OCI-LY1 (cell line): ENCODE measurements around the gene TNF.

Experiments
- H2AFZ ChIP-seq: fragments of 200-600 bp; sonication (generic), shearing (Covaris generic); 2 replicates; pipeline ENCODE4 v1.6.0; 2014; ENCODE audit warnings: antibody characterized with exemption, mild to moderate bottlenecking, low read length
- H3F3A ChIP-seq: fragments of 200-600 bp; sonication (generic), shearing (Covaris generic); 2 replicates; pipeline ENCODE4 v1.6.0; 2014; ENCODE audit warnings: mild to moderate bottlenecking, antibody characterized with exemption, low read length, moderate library complexity; ENCODE audit not compliant: insufficient read depth
- H3K27ac ChIP-seq: fragments of 200-600 bp; sonication (generic); 2 replicates; pipeline ENCODE4 v1.5.1; 2014; ENCODE audit warnings: low read length, mixed run types, mild to moderate bottlenecking, low read depth; ENCODE audit not compliant: poor library complexity, severe bottlenecking
- H3K27me3 ChIP-seq: fragments of 200-600 bp; sonication (generic); 2 replicates; pipeline ENCODE4 v1.6.0; 2014; ENCODE audit warnings: antibody characterized with exemption, mild to moderate bottlenecking, low read length, moderate library complexity; ENCODE audit not compliant: insufficient read depth
- H3K36me3 ChIP-seq: fragments of 200-600 bp; sonication (generic); 2 replicates; pipeline ENCODE4 v1.6.1; 2014; ENCODE audit warnings: mild to moderate bottlenecking, antibody characterized with exemption, low read length, moderate library complexity, mixed read lengths; ENCODE audit not compliant: insufficient read depth
- H3K4me1 ChIP-seq: fragments of 200-600 bp; sonication (generic); 2 replicates; pipeline ENCODE4 v1.5.1; 2014; ENCODE audit warnings: mild to moderate bottlenecking, low read length, moderate library complexity; ENCODE audit not compliant: insufficient read depth, severe bottlenecking
- H3K4me2 ChIP-seq: fragments of 200-600 bp; sonication (generic), shearing (Covaris generic); 2 replicates; pipeline ENCODE4 v1.6.1; 2014; ENCODE audit warnings: low read length
- H3K4me3 ChIP-seq: fragments of 200-600 bp; sonication (generic); 2 replicates; pipeline ENCODE4 v1.5.1; 2014; ENCODE audit warnings: low read length, low read depth, mild to moderate bottlenecking, mixed read lengths; ENCODE audit not compliant: poor library complexity, severe bottlenecking
- H3K79me2 ChIP-seq: fragments of 200-600 bp; shearing (Covaris generic); 2 replicates; pipeline ENCODE4 v1.6.1; 2016; ENCODE audit warnings: mixed run types, low read length, mixed read lengths; ENCODE audit not compliant: insufficient read depth
- H3K9ac ChIP-seq: fragments of 200-600 bp; sonication (generic), shearing (Covaris generic); 2 replicates; pipeline ENCODE4 v1.6.1; 2014; ENCODE audit warnings: mild to moderate bottlenecking, low read length, mixed read lengths
- H3K9me2 ChIP-seq: fragments of 200-600 bp; sonication (generic), shearing (Covaris generic); 2 replicates; pipeline ENCODE4 v1.6.1; 2014; ENCODE audit warnings: low read depth, mild to moderate bottlenecking, low read length, mixed read lengths
- H3K9me3 ChIP-seq: fragments of 200-600 bp; shearing (Covaris generic); 2 replicates; pipeline ENCODE4 v1.6.1; 2014; ENCODE audit warnings: low read length, mixed read lengths
- H4K20me1 ChIP-seq: fragments of 200-600 bp; sonication (generic), shearing (Covaris generic); 2 replicates; pipeline ENCODE4 v1.6.0; 2016; ENCODE audit warnings: mild to moderate bottlenecking, low read length; ENCODE audit not compliant: insufficient read depth
- EZH2 ChIP-seq: fragments of 200-600 bp; sonication (generic), shearing (Covaris generic); IDR thresholded peaks from 2 replicates; pipeline ENCODE4 v1.8.0; 2017; ENCODE audit warnings: borderline replicate concordance, mixed run types, mild to moderate bottlenecking, antibody characterized with exemption, low read length, moderate library complexity, mixed read lengths
- TF ChIP-seq, protein P1 (sequence below): fragments of 200-600 bp; sonication (generic), shearing (Covaris generic); IDR thresholded peaks from 2 replicates; pipeline ENCODE4 v1.5.1; 2017; ENCODE audit warnings: mild to moderate bottlenecking, antibody characterized with exemption, low read length, moderate library complexity, mixed read lengths

TNF gene

DNA sequence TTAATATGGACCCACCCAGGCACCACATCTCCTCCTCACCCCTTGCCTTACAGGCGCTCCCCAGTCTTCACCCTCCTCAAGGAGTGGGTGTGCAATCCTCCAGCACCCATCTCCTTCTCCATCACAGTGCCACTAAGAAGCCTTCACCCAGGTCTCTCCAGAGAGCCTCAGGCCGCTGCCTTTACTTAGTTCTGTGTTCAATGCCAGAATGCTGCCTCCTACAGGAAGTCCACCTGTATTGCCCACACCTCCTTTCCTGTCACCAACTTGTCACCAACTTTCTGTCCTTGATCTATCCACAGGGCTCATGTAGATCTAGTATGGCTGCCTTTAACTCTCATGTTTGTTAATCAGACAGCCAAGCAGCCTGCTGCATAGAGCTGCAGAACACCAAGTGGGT lies 10.1 kb downstream of the TNF start:
- no peaks in the 10 kb centered on the region for H3K79me2 ChIP-seq
- H3K4me2 ChIP-seq: no peak overlapping the region
- H3K4me1 ChIP-seq: peaks cover 50% of the 10 kb centered on the region

DNA sequence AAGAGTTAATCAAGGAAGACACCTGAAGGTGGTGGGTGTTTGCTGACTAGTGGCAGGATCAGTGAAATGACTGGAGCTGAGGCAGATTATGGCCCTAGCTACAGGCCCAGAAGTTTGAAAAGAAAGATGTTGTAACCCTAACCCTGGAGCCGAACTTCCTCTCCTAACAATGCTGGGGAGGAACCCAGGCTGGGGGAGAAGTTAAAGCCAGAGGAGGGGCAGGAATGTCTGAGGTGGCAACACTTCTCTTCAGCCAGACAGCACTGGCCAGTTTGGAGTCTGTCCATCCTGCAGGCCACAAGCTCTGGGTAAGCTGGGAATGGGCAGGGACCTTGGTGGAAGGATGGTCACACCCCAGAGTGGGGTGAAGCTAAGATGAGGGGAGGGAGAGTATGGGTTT lies 10.6 kb downstream of the TNF start, which contains the start of gene LST1:
LST1 (plus strand) TSS at position 270 of the 400 bp plus-strand sequence. CDS start 1,023 bp downstream, outside the sequence.
- Histone ChIP-seq H3K27ac (peak within 1 kb of the TSS; percentile 96), H3K9ac (no peak within 1 kb of the TSS; the same call in 1 of the 2 replicates), H3K4me3 (no peak within 1 kb of the TSS), H3K9me3 (no peaks in the 10 kb centered on the region), H4K20me1 (no peaks in the 10 kb centered on the region), H3K27me3 (no peaks in the 10 kb centered on the region), H3K36me3 (no peaks in the 10 kb centered on the region), H3K4me2 (no peak within 1 kb of the TSS; the same call in 1 of the 2 replicates), H3K9me2 (no peaks in the 10 kb centered on the region), H3K4me1 (peaks cover 48% of the 10 kb centered on the region), H3K79me2 (no peaks in the 10 kb centered on the region), H3F3A (no peaks in the 10 kb centered on the region), H2AFZ (no peak within 1 kb of the TSS)
- TF ChIP-seq, protein P1, sequence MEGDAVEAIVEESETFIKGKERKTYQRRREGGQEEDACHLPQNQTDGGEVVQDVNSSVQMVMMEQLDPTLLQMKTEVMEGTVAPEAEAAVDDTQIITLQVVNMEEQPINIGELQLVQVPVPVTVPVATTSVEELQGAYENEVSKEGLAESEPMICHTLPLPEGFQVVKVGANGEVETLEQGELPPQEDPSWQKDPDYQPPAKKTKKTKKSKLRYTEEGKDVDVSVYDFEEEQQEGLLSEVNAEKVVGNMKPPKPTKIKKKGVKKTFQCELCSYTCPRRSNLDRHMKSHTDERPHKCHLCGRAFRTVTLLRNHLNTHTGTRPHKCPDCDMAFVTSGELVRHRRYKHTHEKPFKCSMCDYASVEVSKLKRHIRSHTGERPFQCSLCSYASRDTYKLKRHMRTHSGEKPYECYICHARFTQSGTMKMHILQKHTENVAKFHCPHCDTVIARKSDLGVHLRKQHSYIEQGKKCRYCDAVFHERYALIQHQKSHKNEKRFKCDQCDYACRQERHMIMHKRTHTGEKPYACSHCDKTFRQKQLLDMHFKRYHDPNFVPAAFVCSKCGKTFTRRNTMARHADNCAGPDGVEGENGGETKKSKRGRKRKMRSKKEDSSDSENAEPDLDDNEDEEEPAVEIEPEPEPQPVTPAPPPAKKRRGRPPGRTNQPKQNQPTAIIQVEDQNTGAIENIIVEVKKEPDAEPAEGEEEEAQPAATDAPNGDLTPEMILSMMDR: no peak
- TF ChIP-seq EZH2: no peak

More for the DNA sequence above, 10.1 kb downstream of the TNF start:
- H3K36me3 ChIP-seq: no peaks in the 10 kb centered on the region
- H3K4me3 ChIP-seq: no peak overlapping the region
- H3K9me3 ChIP-seq: no peaks in the 10 kb centered on the region
- H3K27me3 ChIP-seq: no peaks in the 10 kb centered on the region
- H4K20me1 ChIP-seq: no peaks in the 10 kb centered on the region
- H3K9ac ChIP-seq: no peak overlapping the region; the same call in 1 of the 2 replicates
- TF ChIP-seq EZH2: no peak
- TF ChIP-seq, protein P1: peak; percentile 81
- no peaks in the 10 kb centered on the region for H3K9me2 ChIP-seq
- no peaks in the 10 kb centered on the region for H3F3A ChIP-seq
- peak overlapping the region; percentile 96 for H3K27ac ChIP-seq
- H2AFZ ChIP-seq: no peak overlapping the region

DNA sequence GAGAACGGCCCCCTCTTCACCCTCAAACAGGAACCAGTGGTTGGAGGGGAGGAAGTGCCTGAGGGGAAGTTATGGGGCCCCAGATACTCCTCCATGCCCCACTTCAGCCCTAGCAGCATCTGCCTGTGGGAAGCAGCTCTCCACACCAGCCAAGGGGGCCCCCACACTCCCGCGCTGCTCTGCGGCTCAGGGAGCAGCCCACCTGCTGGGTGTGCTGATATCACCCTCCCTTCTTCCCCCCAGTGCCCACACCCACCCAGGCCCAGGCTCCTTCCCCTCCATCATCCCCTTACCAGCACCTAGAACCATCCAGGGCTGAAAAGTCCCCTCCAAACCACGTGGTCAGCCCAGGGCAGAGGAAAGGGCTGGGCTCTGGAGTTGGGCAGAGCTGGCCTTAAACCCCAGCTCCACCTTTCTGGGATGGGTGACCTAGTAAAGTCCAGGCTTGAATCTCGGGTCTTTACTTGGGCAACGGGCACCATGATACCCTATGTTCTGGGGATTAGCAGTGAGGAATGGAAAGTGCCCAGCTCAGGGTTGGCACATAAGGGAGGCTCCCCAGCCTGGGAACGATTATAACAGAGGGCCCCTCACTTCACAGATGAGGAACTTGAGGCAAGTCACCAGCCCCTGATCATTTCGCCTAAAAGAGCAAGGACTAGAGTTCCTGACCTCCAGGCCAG lies 11.4 kb downstream of the TNF start:
- no peak overlapping the region for H3K27ac ChIP-seq
- peaks cover 44% of the 10 kb centered on the region for H3K4me1 ChIP-seq
- no peaks in the 10 kb centered on the region for H3K36me3 ChIP-seq
- H3K4me3 ChIP-seq: no peak overlapping the region
- no peaks in the 10 kb centered on the region for H3K27me3 ChIP-seq
- H3K9ac ChIP-seq: no peak overlapping the region; the same call in 1 of the 2 replicates
- no peaks in the 10 kb centered on the region for H3K79me2 ChIP-seq
- no peak overlapping the region for H2AFZ ChIP-seq
- TF ChIP-seq, protein P1: no peak
- no peak for TF ChIP-seq EZH2
- H3K4me2 ChIP-seq: no peak overlapping the region
- H4K20me1 ChIP-seq: no peaks in the 10 kb centered on the region
- no peaks in the 10 kb centered on the region for H3K9me3 ChIP-seq
- no peaks in the 10 kb centered on the region for H3F3A ChIP-seq
- no peaks in the 10 kb centered on the region for H3K9me2 ChIP-seq
